BJ (cell line): ENCODE measurements around the gene CUL1. TPM values are rescaled to one million over a fixed set of nuclear protein-coding genes. Genes with fewer than 3 reads are reported as not detected.

Source experiments
- CTCF ChIA-PET: fragments of 350-600 bp; formaldehyde crosslinking; extraction: SDS; loops from one replicate; lab custom pipeline; 2021; ENCODE audit warnings: antibody characterized with exemption, inconsistent platforms; lab: Yijun Ruan, JAX
- POLR2A ChIA-PET: fragments of 300-600 bp; sonication (Branson Sonifier 250); formaldehyde crosslinking; extraction: SDS; loops from one replicate; lab custom pipeline; 2021; ENCODE audit warnings: antibody characterized with exemption; lab: Charles Lee
- DNase-seq: peaks from one replicate; pipeline ENCODE4 v3.0.0-alpha.2; 2011; ENCODE audit warnings: low read depth
- H3K27me3 ChIP-seq: 2 replicates; pipeline ENCODE4 v1.6.0; 2011; ENCODE audit warnings: low read length; ENCODE audit not compliant: control insufficient read depth, insufficient read depth
- H3K36me3 ChIP-seq: 2 replicates; pipeline ENCODE4 v1.5.1; 2011; ENCODE audit warnings: low read length; ENCODE audit not compliant: control insufficient read depth, insufficient read depth
- H3K4me3 ChIP-seq: 2 replicates; pipeline ENCODE4 v1.5.1; 2011; ENCODE audit warnings: low read depth, mild to moderate bottlenecking, control low read depth, low read length
- polyA plus RNA-seq: library from polyadenylated mRNA; depleted of rRNA; stranded (reverse); fragments of >200 nt; gene quantifications from 2 replicates; pipeline ENCODE4 v1.2.3, GENCODE V29; 2011
- TF ChIP-seq, protein P1 (sequence below): IDR thresholded peaks from 2 replicates; pipeline ENCODE4 v1.5.1; 2011; ENCODE audit warnings: low read depth, mild to moderate bottlenecking, control low read depth, inconsistent platforms, low read length, moderate library complexity; ENCODE audit not compliant: insufficient read depth

The CUL1 gene
- polyA plus RNA-seq, 1 experiment: 38.6 TPM

DNA sequence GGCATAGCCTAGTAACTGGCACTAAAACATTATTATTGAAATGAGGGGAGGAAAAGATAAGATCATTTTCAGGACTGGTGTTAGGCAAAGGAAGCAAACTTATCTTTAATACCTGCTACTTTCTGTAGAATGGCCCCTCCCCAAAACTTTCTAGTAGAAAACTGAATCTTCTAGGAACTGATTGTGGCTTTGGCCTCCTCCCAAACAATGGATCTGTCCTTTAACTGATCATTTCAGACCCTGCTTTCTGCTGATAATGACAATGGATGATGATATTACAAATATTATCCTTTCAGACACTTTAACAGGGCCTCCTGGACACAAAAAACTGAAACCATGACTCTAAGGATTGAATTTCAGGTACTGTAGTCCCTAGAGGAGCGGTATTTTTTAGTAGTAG is 130.3 kb downstream of the CUL1 start:
- POLR2A ChIA-PET: no interaction called here
- Histone ChIP-seq H3K36me3 (no peaks in the 10 kb centered on the region; the same call in 1 of the 2 replicates), H3K4me3 (no peak overlapping the region), H3K27me3 (no peaks in the 10 kb centered on the region)
- TF ChIP-seq, protein P1, sequence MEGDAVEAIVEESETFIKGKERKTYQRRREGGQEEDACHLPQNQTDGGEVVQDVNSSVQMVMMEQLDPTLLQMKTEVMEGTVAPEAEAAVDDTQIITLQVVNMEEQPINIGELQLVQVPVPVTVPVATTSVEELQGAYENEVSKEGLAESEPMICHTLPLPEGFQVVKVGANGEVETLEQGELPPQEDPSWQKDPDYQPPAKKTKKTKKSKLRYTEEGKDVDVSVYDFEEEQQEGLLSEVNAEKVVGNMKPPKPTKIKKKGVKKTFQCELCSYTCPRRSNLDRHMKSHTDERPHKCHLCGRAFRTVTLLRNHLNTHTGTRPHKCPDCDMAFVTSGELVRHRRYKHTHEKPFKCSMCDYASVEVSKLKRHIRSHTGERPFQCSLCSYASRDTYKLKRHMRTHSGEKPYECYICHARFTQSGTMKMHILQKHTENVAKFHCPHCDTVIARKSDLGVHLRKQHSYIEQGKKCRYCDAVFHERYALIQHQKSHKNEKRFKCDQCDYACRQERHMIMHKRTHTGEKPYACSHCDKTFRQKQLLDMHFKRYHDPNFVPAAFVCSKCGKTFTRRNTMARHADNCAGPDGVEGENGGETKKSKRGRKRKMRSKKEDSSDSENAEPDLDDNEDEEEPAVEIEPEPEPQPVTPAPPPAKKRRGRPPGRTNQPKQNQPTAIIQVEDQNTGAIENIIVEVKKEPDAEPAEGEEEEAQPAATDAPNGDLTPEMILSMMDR: no peak
- DNase-seq: no peak
- CTCF ChIA-PET: no interaction called here

DNA sequence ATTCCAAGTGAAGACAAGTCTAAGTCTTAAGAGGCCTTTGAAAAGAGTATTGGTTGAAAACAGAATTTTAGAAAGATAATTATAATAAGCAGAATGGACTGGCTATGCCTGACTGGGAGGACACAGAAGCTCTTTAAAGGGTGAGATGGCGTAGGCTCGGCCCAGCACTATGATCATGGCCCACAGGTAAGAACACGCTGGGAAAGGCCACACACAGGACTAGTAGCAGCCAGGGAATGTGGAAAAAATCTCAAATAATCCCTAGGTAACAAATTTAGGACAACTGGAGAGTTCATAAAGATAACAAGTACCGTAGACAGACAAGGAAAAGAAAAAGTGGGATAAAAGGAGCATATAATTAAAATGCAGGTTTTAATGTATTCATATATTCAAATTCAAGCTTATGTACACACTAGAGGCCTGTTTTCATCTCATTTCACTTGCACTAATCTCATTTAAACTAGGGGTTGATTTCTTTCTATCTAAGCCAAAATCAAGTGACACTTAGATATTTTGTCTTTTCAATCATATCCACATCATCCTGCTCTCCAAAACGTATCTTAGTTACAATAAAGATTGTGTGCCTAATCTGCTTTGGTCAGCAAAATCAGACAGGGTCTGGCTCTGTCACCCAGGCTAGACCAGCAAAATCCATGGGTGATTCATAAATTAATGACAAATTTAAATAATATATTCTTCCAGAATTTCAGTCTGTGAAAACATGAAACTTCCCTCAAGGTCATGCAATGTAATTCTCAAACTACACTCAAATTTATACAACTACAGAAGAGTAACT is 132.4 kb downstream of the CUL1 start:
- no peaks in the 10 kb centered on the region for H3K27me3 ChIP-seq
- POLR2A ChIA-PET: no interaction called here
- no peak overlapping the region for H3K4me3 ChIP-seq
- H3K36me3 ChIP-seq: no peaks in the 10 kb centered on the region; the same call in 1 of the 2 replicates
- CTCF ChIA-PET: interaction anchor here (1.7 kb wide), 1 partner anchor 10 kb away, joined by 6 read pairs; no protein-coding TSS in a partner anchor
- TF ChIP-seq, protein P1: no peak
- DNase-seq: no peak

DNA sequence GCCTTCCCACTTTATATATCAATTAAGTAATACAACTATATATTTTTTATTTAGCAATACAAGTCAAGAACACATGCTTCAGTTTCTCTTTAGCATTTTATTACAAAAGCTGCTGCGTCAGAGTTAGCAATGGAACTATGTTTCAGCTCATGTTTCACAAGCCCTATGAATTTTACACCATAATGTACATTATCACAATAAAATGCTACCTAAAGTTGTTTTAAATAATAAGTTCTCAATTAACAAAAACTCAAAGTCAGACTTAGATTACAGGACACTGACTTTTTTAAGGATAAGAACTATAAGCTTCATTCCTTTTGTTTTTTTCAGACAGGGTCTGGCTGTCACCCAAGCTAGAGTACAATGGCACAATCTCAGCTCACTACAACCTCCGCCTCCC is 133.1 kb downstream of the CUL1 start:
- no peak for DNase-seq
- TF ChIP-seq, protein P1: no peak
- Histone ChIP-seq H3K4me3 (no peak overlapping the region), H3K27me3 (no peaks in the 10 kb centered on the region), H3K36me3 (no peaks in the 10 kb centered on the region; the same call in 1 of the 2 replicates)
- POLR2A ChIA-PET: no interaction called here
- CTCF ChIA-PET: interaction anchor here (0.6 to 1.7 kb wide), 3 partner anchors 10 to 256 kb away, joined by 3 to 6 read pairs (median 3); no protein-coding TSS in a partner anchor

DNA sequence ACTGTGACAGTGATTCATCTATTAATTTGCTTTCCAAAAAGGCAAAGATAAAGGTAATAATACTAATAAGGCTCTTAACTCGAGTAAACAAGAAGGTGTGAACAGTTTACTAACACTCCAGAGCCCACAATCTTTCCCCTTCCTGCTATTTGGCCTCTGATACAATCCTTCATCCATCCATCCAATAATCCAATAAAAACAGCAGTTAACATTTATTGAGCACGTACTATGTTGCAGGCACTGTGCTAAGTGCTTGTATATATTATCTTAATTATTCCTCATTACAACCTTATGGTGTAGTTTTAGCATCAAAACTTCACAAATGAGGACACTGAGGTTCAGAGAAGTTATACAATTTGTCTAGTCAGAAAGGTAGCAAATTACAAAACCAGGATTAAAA is 135.9 kb downstream of the CUL1 start:
- Histone ChIP-seq H3K4me3 (no peak overlapping the region), H3K36me3 (no peaks in the 10 kb centered on the region), H3K27me3 (no peaks in the 10 kb centered on the region)
- ChIA-PET POLR2A (no interaction called here), CTCF (interaction anchor here (0.7 kb wide), 1 partner anchor 46 kb away, joined by 3 read pairs; no protein-coding TSS in a partner anchor)
- TF ChIP-seq, protein P1: no peak
- no peak for DNase-seq

DNA sequence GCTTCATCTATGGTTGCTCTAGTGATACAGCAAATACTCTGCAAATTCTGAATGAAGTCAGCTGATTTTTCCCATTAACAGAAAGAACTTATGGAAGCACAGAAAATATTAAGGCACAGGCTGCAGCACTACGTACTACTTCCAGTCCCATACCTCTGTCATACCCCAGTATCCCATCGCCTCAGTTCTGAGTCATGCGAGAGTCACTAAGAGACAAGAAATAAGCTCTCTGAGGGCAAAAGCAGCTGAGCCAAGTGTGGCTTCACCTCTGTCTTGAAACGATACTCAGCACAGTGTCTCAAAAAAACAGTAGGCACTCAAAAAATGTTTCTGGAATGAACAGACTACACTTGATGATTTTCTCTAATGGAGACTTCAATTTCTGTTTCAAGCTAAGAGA is 137.2 kb downstream of the CUL1 start:
- Histone ChIP-seq H3K4me3 (no peak overlapping the region), H3K36me3 (no peaks in the 10 kb centered on the region), H3K27me3 (no peaks in the 10 kb centered on the region)
- TF ChIP-seq, protein P1: no peak
- ChIA-PET CTCF (interaction anchor here (0.6 to 1.1 kb wide), 4 partner anchors 10 to 37 kb away, joined by 3 to 4 read pairs (median 4); no protein-coding TSS in a partner anchor), POLR2A (interaction anchor here (0.6 kb wide), 1 partner anchor 12 kb away, joined by 3 read pairs; no protein-coding TSS in a partner anchor)
- no peak for DNase-seq
